Activated gamma-delta T cell (primary cell): ENCODE measurements around the gene SPOPL.
"Not testable (repeated sequence)": the region's sequence is repeated elsewhere in the genome, so short reads cannot be mapped to it uniquely, and the experiment has no call there.

Experiments
- DNase-seq: peaks from one replicate; lab custom pipeline; 2025; lab: John Stamatoyannopoulos, UW

The SPOPL gene

GRCh38 chr2:138523018-138523672, 21.6 kb downstream of the SPOPL start:
- DNase-seq = not testable (repeated sequence)

- DNase-seq = not testable (repeated sequence)
These were observed 22.1 kb downstream of the SPOPL start for GRCh38 chr2:138523673-138524042.

GRCh38 chr2:138524353-138524752, 22.8 kb downstream of the SPOPL start:
- DNase-seq = not testable (repeated sequence)

- DNase-seq = no peak
These were observed 30.3 kb downstream of the SPOPL start for GRCh38 chr2:138531913-138532312.

- no peak for DNase-seq
These were observed 33.2 kb downstream of the SPOPL start for GRCh38 chr2:138534791-138535190.

- DNase-seq = no peak
These were observed 34.7 kb downstream of the SPOPL start for GRCh38 chr2:138536302-138536701.

- no peak for DNase-seq
These were observed 35.2 kb downstream of the SPOPL start for GRCh38 chr2:138536740-138537139.

GRCh38 chr2:138537170-138537915, 35.8 kb downstream of the SPOPL start:
- DNase-seq = no peak

- not testable (repeated sequence) for DNase-seq
These were observed 42.6 kb downstream of the SPOPL start for GRCh38 chr2:138544206-138544605.

GRCh38 chr2:138548796-138549195, 47.2 kb downstream of the SPOPL start:
- no peak for DNase-seq

GRCh38 chr2:138550172-138550571, 48.6 kb downstream of the SPOPL start:
- DNase-seq = no peak

GRCh38 chr2:138550670-138551287, 49.2 kb downstream of the SPOPL start:
- no peak for DNase-seq

GRCh38 chr2:138554123-138554522, 52.6 kb downstream of the SPOPL start:
- DNase-seq = no peak

GRCh38 chr2:138559641-138560040, 58.1 kb downstream of the SPOPL start:
- no peak for DNase-seq

GRCh38 chr2:138564586-138565229, 63.1 kb downstream of the SPOPL start:
- no peak for DNase-seq

- DNase-seq = no peak
These were observed 63.6 kb downstream of the SPOPL start for GRCh38 chr2:138565230-138565598.

- DNase-seq = no peak
These were observed 70.7 kb downstream of the SPOPL start for GRCh38 chr2:138572318-138572717.

- DNase-seq = no peak
These were observed 75.5 kb downstream of the SPOPL start for GRCh38 chr2:138577066-138577465.

- no peak for DNase-seq
These were observed 78.0 kb downstream of the SPOPL start for GRCh38 chr2:138579556-138579955.

- DNase-seq = no peak
These were observed 80.3 kb downstream of the SPOPL start for GRCh38 chr2:138581909-138582308.

GRCh38 chr2:138589663-138590062, 88.1 kb downstream of the SPOPL start:
- no peak for DNase-seq

- DNase-seq = no peak
These were observed 94.8 kb downstream of the SPOPL start for GRCh38 chr2:138596403-138596802.
